PFSK-1 (cell line): Measurements from ENCODE around the gene TBC1D8B.

Experiments used
- FOXP2 ChIP-seq: optimal IDR thresholded peaks from 2 replicates; pipeline ENCODE3; 2011; ENCODE audit warnings: borderline replicate concordance, control low read depth, inconsistent platforms; ENCODE audit not compliant: insufficient read depth; ENCODE audit errors: extremely low read length, extremely low read depth
- POLR2AphosphoS5 ChIP-seq: IDR thresholded peaks from 2 replicates; pipeline ENCODE4 v1.6.1; 2012; ENCODE audit warnings: low read depth, mild to moderate bottlenecking, control low read depth, low read length, moderate library complexity
- REST ChIP-seq, 2 experiments: IDR thresholded peaks; 2 replicates each; pipeline versions ENCODE4 v1.6.1 to v1.8.0; 2011 to 2012; ENCODE audit warnings: low read depth in 2 of 2, low read length in 2 of 2, control low read depth in 1 of 2, inconsistent platforms in 1 of 2, mild to moderate bottlenecking in 1 of 2, moderate library complexity in 1 of 2; ENCODE audit not compliant: insufficient read depth in 1 of 2
- SIN3A ChIP-seq: IDR thresholded peaks from 2 replicates; pipeline ENCODE4 v1.6.1; 2012; ENCODE audit warnings: mild to moderate bottlenecking, low read length, moderate library complexity, borderline replicate concordance; ENCODE audit not compliant: insufficient read depth
- TAF1 ChIP-seq: IDR thresholded peaks from 2 replicates; pipeline ENCODE4 v1.6.1; 2012; ENCODE audit warnings: low read length, control low read depth, borderline replicate concordance; ENCODE audit not compliant: insufficient read depth

The TBC1D8B gene

GRCh38 chrX:106903856-106904528, 101.5 kb downstream of the TBC1D8B start:
- TF ChIP-seq POLR2AphosphoS5 (no peak), FOXP2 (no peak), REST (IDR thresholded peaks at IDR 0.05; ENCODE audit: insufficient read depth in 1 of 2, low read depth in 2 of 2, low read length in 2 of 2) (no peak), SIN3A (no peak), TAF1 (no peak)

- no peak for TF ChIP-seq TAF1
- TF ChIP-seq REST (IDR thresholded peaks at IDR 0.05; ENCODE audit: insufficient read depth in 1 of 2, low read depth in 2 of 2, low read length in 2 of 2), result no peak
- TF ChIP-seq SIN3A, result no peak
- TF ChIP-seq POLR2AphosphoS5, result no peak
- no peak for TF ChIP-seq FOXP2
These were observed 102.7 kb downstream of the TBC1D8B start for GRCh38 chrX:106905064-106905708.

- TF ChIP-seq POLR2AphosphoS5, result no peak
- no peak for TF ChIP-seq TAF1
- TF ChIP-seq FOXP2, result no peak
- no peak for TF ChIP-seq SIN3A
- no peak for TF ChIP-seq REST (IDR thresholded peaks at IDR 0.05; ENCODE audit: insufficient read depth in 1 of 2, low read depth in 2 of 2, low read length in 2 of 2)
These were observed 103.9 kb downstream of the TBC1D8B start for GRCh38 chrX:106906361-106906760.

GRCh38 chrX:106912864-106913263, 110.4 kb downstream of the TBC1D8B start:
- TF ChIP-seq REST (IDR thresholded peaks at IDR 0.05; ENCODE audit: insufficient read depth in 1 of 2, low read depth in 2 of 2, low read length in 2 of 2), result no peak
